H9 (cell line): Measurements from ENCODE around the gene RAP1GDS1. TPM values are rescaled to one million over a fixed set of nuclear protein-coding genes. Genes with fewer than 3 reads are reported as not detected.

Source experiments
- DNase-seq: peaks from one replicate; pipeline ENCODE4 v3.0.0-alpha.2; 2017
- H2AFZ ChIP-seq: one replicate; pipeline ENCODE4 v1.6.1; 2013; ENCODE audit warnings: mild to moderate bottlenecking, low read length, control low read depth, moderate library complexity
- H2AK5ac ChIP-seq: 2 replicates; pipeline ENCODE4 v1.6.1; 2013; ENCODE audit warnings: low read length, control low read depth, mixed read lengths; ENCODE audit not compliant: insufficient read length
- H2BK120ac ChIP-seq: one replicate; pipeline ENCODE4 v1.6.1; 2013; ENCODE audit warnings: low read depth, mild to moderate bottlenecking, low read length, control low read depth, inconsistent platforms; ENCODE audit not compliant: poor library complexity, severe bottlenecking
- H2BK12ac ChIP-seq: 2 replicates; pipeline ENCODE4 v1.6.1; 2013; ENCODE audit warnings: low read length, control low read depth, mixed read lengths, low read depth; ENCODE audit not compliant: insufficient read length
- H2BK15ac ChIP-seq: 2 replicates; pipeline ENCODE4 v1.6.1; 2013; ENCODE audit warnings: low read depth, low read length, control low read depth
- H2BK20ac ChIP-seq: one replicate; pipeline ENCODE4 v1.6.1; 2013; ENCODE audit warnings: low read depth, mild to moderate bottlenecking, low read length, control low read depth, inconsistent platforms; ENCODE audit not compliant: poor library complexity, severe bottlenecking
- H2BK5ac ChIP-seq: 2 replicates; pipeline ENCODE4 v1.6.1; 2013; ENCODE audit warnings: low read length, control low read depth, mixed read lengths; ENCODE audit not compliant: insufficient read length
- H3K14ac ChIP-seq: 2 replicates; pipeline ENCODE4 v1.6.1; 2013; ENCODE audit warnings: low read length, control low read depth; ENCODE audit not compliant: insufficient read depth
- H3K18ac ChIP-seq: 2 replicates; pipeline ENCODE4 v1.6.1; 2013; ENCODE audit warnings: low read depth, mild to moderate bottlenecking, mixed read lengths, low read length, control low read depth; ENCODE audit not compliant: insufficient read length
- H3K23ac ChIP-seq: 2 replicates; pipeline ENCODE4 v1.6.1; 2013; ENCODE audit warnings: low read length, control low read depth, mixed read lengths, low read depth; ENCODE audit not compliant: insufficient read length
- H3K23me2 ChIP-seq: 2 replicates; pipeline ENCODE4 v1.6.1; 2013; ENCODE audit warnings: low read depth, mild to moderate bottlenecking, mixed read lengths, low read length, control low read depth; ENCODE audit not compliant: insufficient read length, poor library complexity, severe bottlenecking
- H3K27ac ChIP-seq: 2 replicates; pipeline ENCODE4 v1.5.1; 2013; ENCODE audit warnings: low read length, control low read depth, mixed read lengths, low read depth; ENCODE audit not compliant: insufficient read length
- H3K27me3 ChIP-seq: 2 replicates; pipeline ENCODE4 v1.6.1; 2013; ENCODE audit warnings: low read length, control low read depth, inconsistent platforms; ENCODE audit not compliant: insufficient read depth
- H3K4ac ChIP-seq: 2 replicates; pipeline ENCODE4 v1.6.1; 2013; ENCODE audit warnings: low read depth, mild to moderate bottlenecking, control low read depth, inconsistent platforms, low read length, moderate library complexity
- H3K4me1 ChIP-seq: 2 replicates; pipeline ENCODE4 v1.6.1; 2013; ENCODE audit warnings: low read length, control low read depth, inconsistent platforms; ENCODE audit not compliant: insufficient read depth
- H3K4me2 ChIP-seq: 2 replicates; pipeline ENCODE4 v1.6.1; 2013; ENCODE audit warnings: low read length, control low read depth, mixed read lengths; ENCODE audit not compliant: insufficient read length, insufficient read depth
- H3K56ac ChIP-seq: 2 replicates; pipeline ENCODE4 v1.6.1; 2013; ENCODE audit warnings: low read depth, mild to moderate bottlenecking, mixed read lengths, low read length, control low read depth; ENCODE audit not compliant: insufficient read length
- H3K79me1 ChIP-seq: 2 replicates; pipeline ENCODE4 v1.6.1; 2013; ENCODE audit warnings: low read depth, mild to moderate bottlenecking, moderate library complexity, low read length, control low read depth, inconsistent platforms; ENCODE audit not compliant: insufficient read depth, poor library complexity, severe bottlenecking
- H3K79me2 ChIP-seq: 2 replicates; pipeline ENCODE4 v1.6.1; 2013; ENCODE audit warnings: low read length, control low read depth, inconsistent platforms; ENCODE audit not compliant: insufficient read depth
- H3K9ac ChIP-seq: 2 replicates; pipeline ENCODE4 v1.6.1; 2013; ENCODE audit warnings: low read length, control low read depth, mixed read lengths; ENCODE audit not compliant: insufficient read length; ENCODE audit errors: extremely low read depth
- H3K9me3 ChIP-seq: one replicate; pipeline ENCODE4 v1.6.1; 2013; ENCODE audit warnings: low read depth, low read length, inconsistent platforms; ENCODE audit not compliant: control insufficient read depth
- H3T11ph ChIP-seq: one replicate; pipeline ENCODE4 v1.6.1; 2013; ENCODE audit warnings: mild to moderate bottlenecking, low read length, control low read depth, inconsistent platforms
- H4K20me1 ChIP-seq: one replicate; pipeline ENCODE4 v1.6.1; 2013; ENCODE audit not compliant: control insufficient read depth, insufficient read length, insufficient read depth
- H4K5ac ChIP-seq: 2 replicates; pipeline ENCODE4 v1.6.1; 2013; ENCODE audit warnings: low read depth, mild to moderate bottlenecking, mixed read lengths, low read length, control low read depth; ENCODE audit not compliant: insufficient read length
- H4K8ac ChIP-seq: replicated peaks from 2 replicates; pipeline ENCODE4 v1.6.1; 2013; ENCODE audit warnings: low read length, control low read depth, mixed read lengths, low read depth; ENCODE audit not compliant: insufficient read length
- H4K91ac ChIP-seq: 2 replicates; pipeline ENCODE4 v1.6.1; 2013; ENCODE audit warnings: low read depth, mild to moderate bottlenecking, moderate library complexity, mixed read lengths, low read length, control low read depth; ENCODE audit not compliant: insufficient read length
- H3K27ac Mint-ChIP-seq, 3 experiments: 2 replicates in 2 of 3; 3 replicates in 1 of 3; pipeline ENCODE4 v1.8.0; 2020 to 2021; ENCODE audit warnings: mixed read lengths in 3 of 3, mild to moderate bottlenecking in 1 of 3, moderate library complexity in 1 of 3
- H3K27me3 Mint-ChIP-seq: 2 replicates; pipeline ENCODE4 v1.8.0; 2021; ENCODE audit warnings: low read depth, mild to moderate bottlenecking, moderate library complexity, mixed read lengths
- H3K36me3 Mint-ChIP-seq, 3 experiments: 2 replicates in 2 of 3; 3 replicates in 1 of 3; pipeline ENCODE4 v1.8.0; 2020 to 2021; ENCODE audit warnings: low read depth in 3 of 3, mixed read lengths in 3 of 3; ENCODE audit not compliant: insufficient read depth in 1 of 3
- H3K4me1 Mint-ChIP-seq, 2 experiments: 2 replicates each; pipeline ENCODE4 v1.8.0; 2020; ENCODE audit warnings: mixed read lengths in 2 of 2
- H3K4me3 Mint-ChIP-seq, 2 experiments: 2 replicates in 1 of 2; 3 replicates in 1 of 2; pipeline ENCODE4 v1.8.0; 2020 to 2021; ENCODE audit warnings: mild to moderate bottlenecking in 2 of 2, mixed read lengths in 2 of 2, moderate library complexity in 1 of 2
- H3K9me3 Mint-ChIP-seq, 2 experiments: 2 replicates in 1 of 2; 3 replicates in 1 of 2; pipeline ENCODE4 v1.8.0; 2020; ENCODE audit warnings: mild to moderate bottlenecking in 2 of 2, mixed read lengths in 2 of 2, moderate library complexity in 1 of 2
- CTCF ChIP-seq: fragments of 200-600 bp; sonication (generic); conservative IDR thresholded peaks from 3 replicates; pipeline ENCODE4 v1.8.0; 2021; ENCODE audit warnings: antibody characterized with exemption, mild to moderate bottlenecking
- whole genome bisulfite sequencing: extraction: QIAGEN DNeasy Blood & Tissue Kit; methylation state at CpG from one replicate; pipeline ENCODE4 v1.1.7; 2013; ENCODE audit warnings: missing lambda C conversion rate, low lambda C conversion rate, mixed read lengths; ENCODE audit not compliant: insufficient read length; ENCODE audit errors: extremely low coverage; 5-methylcytosine and 5-hydroxymethylcytosine counted together
- total RNA-seq: library from RNA; stranded (reverse); gene quantifications from 2 replicates; pipeline ENCODE4 v1.2.1, GENCODE V29; 2021

Gene RAP1GDS1
- total RNA-seq, 1 experiment from 2014 or later: 25.2 TPM

GRCh38 chr4:98467627-98468072, 206.5 kb downstream of the RAP1GDS1 start:
- Histone ChIP-seq H3K4me2 (peak overlapping the region; percentile 57), H3K56ac (no peak overlapping the region), H2BK5ac (no peak overlapping the region), H2BK20ac (no peak overlapping the region), H3K23ac (no peak overlapping the region), H4K5ac (no peak overlapping the region), H4K20me1 (no peaks in the 10 kb centered on the region), H3K14ac (no peak overlapping the region), H2BK12ac (no peak overlapping the region), H4K8ac (no peak overlapping the region), H2AK5ac (no peak overlapping the region), H3K79me2 (no peaks in the 10 kb centered on the region), H4K91ac (no peak overlapping the region), H3K27ac (no peak overlapping the region), H3K18ac (no peak overlapping the region), H2BK15ac (no peak overlapping the region), H2BK120ac (no peak overlapping the region), H3T11ph (no peak overlapping the region), H3K23me2 (no peaks in the 10 kb centered on the region), H3K4ac (no peak overlapping the region), H3K79me1 (no peaks in the 10 kb centered on the region), H3K9ac (no peak overlapping the region), H3K4me1 (no peaks in the 10 kb centered on the region; the same call in 1 of the 2 replicates), H3K27me3 (no peaks in the 10 kb centered on the region), H2AFZ (no peak overlapping the region), H3K9me3 (no peaks in the 10 kb centered on the region)
- peak; percentile 87 for DNase-seq
- TF ChIP-seq CTCF: peak; percentile 86
- Mint-ChIP-seq H3K27ac (peak overlapping the region in 1 of 3 experiments; percentile 76; a peak in 2 of 7 replicates), H3K4me1 (peaks cover 4 to 9% of the 10 kb centered on the region in 2 experiments; a peak in 3 of 4 replicates), H3K9me3 (no peaks in the 10 kb centered on the region), H3K4me3 (peak overlapping the region; percentile 62 to 74), H3K36me3 (peaks cover 4 to 11% (median 6%) of the 10 kb centered on the region in 3 experiments; a peak in 4 of 7 replicates), H3K27me3 (no peaks in the 10 kb centered on the region; the same call in none of the 2 replicates)
- no CpG with 5 or more reads among the region's 20 CpGs for WGBS
